Measurements from ENCODE around the gene ITGB1BP1.

Gene ITGB1BP1

GRCh38 chr2:9407363-9407811 lies 15.9 kb downstream of the ITGB1BP1 start:
- H3K4me1 ChIP-seq (ENCODE audit: low read length) = no peaks in the 10 kb centered on the region
- no peaks in the 10 kb centered on the region for H3F3A ChIP-seq (ENCODE audit: insufficient read depth, low read length)
- no peaks in the 10 kb centered on the region for H3K27me3 ChIP-seq (replicated peaks; ENCODE audit: insufficient read depth, low read length)
- H4K20me1 ChIP-seq (ENCODE audit: insufficient read depth, low read length) = no peaks in the 10 kb centered on the region
- H3K9ac ChIP-seq (ENCODE audit: low read length) = no peak overlapping the region
- no peaks in the 10 kb centered on the region for H3K9me2 ChIP-seq (replicated peaks; ENCODE audit: insufficient read depth, low read length)
- no peak overlapping the region for H2AFZ ChIP-seq (ENCODE audit: low read length)
- H3K36me3 ChIP-seq (replicated peaks; ENCODE audit: insufficient read depth, low read length) = no peaks in the 10 kb centered on the region; the same call in 1 of the 2 replicates
- no peak overlapping the region for H3K4me3 ChIP-seq (ENCODE audit: low read length)
- H3K79me2 ChIP-seq (ENCODE audit: low read length) = no peaks in the 10 kb centered on the region
- H3K9me3 ChIP-seq (replicated peaks; ENCODE audit: insufficient read depth, low read length) = no peaks in the 10 kb centered on the region
- no peak overlapping the region for H3K27ac ChIP-seq (ENCODE audit: low read length)
- TF ChIP-seq EZH2phosphoT487 (IDR thresholded peaks at IDR 0.05; ENCODE audit: low read length) (no peak), CTCF (IDR thresholded peaks at IDR 0.05; ENCODE audit: low read length) (no peak), EZH2 (optimal IDR thresholded peaks at IDR 0.05; ENCODE audit: low read depth, low read length) (no peak)
- H3K4me2 ChIP-seq (ENCODE audit: low read depth, low read length) = no peak overlapping the region
- DNase-seq = no peak

- no peaks in the 10 kb centered on the region; the same call in 1 of the 2 replicates for H3K36me3 ChIP-seq (replicated peaks; ENCODE audit: insufficient read depth, low read length)
- H3K9me2 ChIP-seq (replicated peaks; ENCODE audit: insufficient read depth, low read length) = no peaks in the 10 kb centered on the region
- H2AFZ ChIP-seq (ENCODE audit: low read length) = no peak overlapping the region
- H3K27ac ChIP-seq (ENCODE audit: low read length) = no peak overlapping the region
- no peak overlapping the region for H3K4me2 ChIP-seq (ENCODE audit: low read depth, low read length)
- H3K9me3 ChIP-seq (replicated peaks; ENCODE audit: insufficient read depth, low read length) = no peaks in the 10 kb centered on the region
- no peaks in the 10 kb centered on the region for H3K27me3 ChIP-seq (replicated peaks; ENCODE audit: insufficient read depth, low read length)
- no peak for DNase-seq
- H3K79me2 ChIP-seq (ENCODE audit: low read length) = no peaks in the 10 kb centered on the region
- no peaks in the 10 kb centered on the region for H3K4me1 ChIP-seq (ENCODE audit: low read length)
- H3F3A ChIP-seq (ENCODE audit: insufficient read depth, low read length) = no peaks in the 10 kb centered on the region
- TF ChIP-seq CTCF (IDR thresholded peaks at IDR 0.05; ENCODE audit: low read length) = no peak
- TF ChIP-seq EZH2phosphoT487 (IDR thresholded peaks at IDR 0.05; ENCODE audit: low read length) = no peak
- TF ChIP-seq EZH2 (optimal IDR thresholded peaks at IDR 0.05; ENCODE audit: low read depth, low read length) = no peak
- H3K9ac ChIP-seq (ENCODE audit: low read length) = no peak overlapping the region
- no peaks in the 10 kb centered on the region for H4K20me1 ChIP-seq (ENCODE audit: insufficient read depth, low read length)
- no peak overlapping the region for H3K4me3 ChIP-seq (ENCODE audit: low read length)
These were observed 16.6 kb downstream of the ITGB1BP1 start for GRCh38 chr2:9406529-9407362.

- H3K9me2 ChIP-seq (replicated peaks; ENCODE audit: insufficient read depth, low read length) = no peaks in the 10 kb centered on the region
- TF ChIP-seq EZH2 (optimal IDR thresholded peaks at IDR 0.05; ENCODE audit: low read depth, low read length) (no peak), CTCF (IDR thresholded peaks at IDR 0.05; ENCODE audit: low read length) (no peak), EZH2phosphoT487 (IDR thresholded peaks at IDR 0.05; ENCODE audit: low read length) (no peak)
These were observed 17.7 kb downstream of the ITGB1BP1 start for GRCh38 chr2:9405636-9406035.

More at GRCh38 chr2:9405636-9406035, 17.7 kb downstream of the ITGB1BP1 start:
- H3K9ac ChIP-seq (ENCODE audit: low read length) = no peak overlapping the region
- H3K9me3 ChIP-seq (replicated peaks; ENCODE audit: insufficient read depth, low read length) = no peaks in the 10 kb centered on the region
- H3K36me3 ChIP-seq (replicated peaks; ENCODE audit: insufficient read depth, low read length) = no peaks in the 10 kb centered on the region; the same call in 1 of the 2 replicates
- no peak overlapping the region for H3K4me2 ChIP-seq (ENCODE audit: low read depth, low read length)
- no peak for DNase-seq
- H4K20me1 ChIP-seq (ENCODE audit: insufficient read depth, low read length) = no peaks in the 10 kb centered on the region
- no peak overlapping the region for H3K27ac ChIP-seq (ENCODE audit: low read length)
- no peaks in the 10 kb centered on the region for H3F3A ChIP-seq (ENCODE audit: insufficient read depth, low read length)
- no peaks in the 10 kb centered on the region for H3K79me2 ChIP-seq (ENCODE audit: low read length)
- no peaks in the 10 kb centered on the region for H3K4me1 ChIP-seq (ENCODE audit: low read length)
- no peak overlapping the region for H2AFZ ChIP-seq (ENCODE audit: low read length)
- no peaks in the 10 kb centered on the region for H3K27me3 ChIP-seq (replicated peaks; ENCODE audit: insufficient read depth, low read length)
- no peak overlapping the region for H3K4me3 ChIP-seq (ENCODE audit: low read length)

Data from MM.1S (cell line).